ENCODE measurements around the gene SH3GL1. TPM values are rescaled to one million over a fixed set of nuclear protein-coding genes. Genes with fewer than 3 reads are reported as not detected.

The SH3GL1 gene
- total and polyA plus RNA-seq, 2 donors = 18.6 to 88.3 TPM

DNA sequence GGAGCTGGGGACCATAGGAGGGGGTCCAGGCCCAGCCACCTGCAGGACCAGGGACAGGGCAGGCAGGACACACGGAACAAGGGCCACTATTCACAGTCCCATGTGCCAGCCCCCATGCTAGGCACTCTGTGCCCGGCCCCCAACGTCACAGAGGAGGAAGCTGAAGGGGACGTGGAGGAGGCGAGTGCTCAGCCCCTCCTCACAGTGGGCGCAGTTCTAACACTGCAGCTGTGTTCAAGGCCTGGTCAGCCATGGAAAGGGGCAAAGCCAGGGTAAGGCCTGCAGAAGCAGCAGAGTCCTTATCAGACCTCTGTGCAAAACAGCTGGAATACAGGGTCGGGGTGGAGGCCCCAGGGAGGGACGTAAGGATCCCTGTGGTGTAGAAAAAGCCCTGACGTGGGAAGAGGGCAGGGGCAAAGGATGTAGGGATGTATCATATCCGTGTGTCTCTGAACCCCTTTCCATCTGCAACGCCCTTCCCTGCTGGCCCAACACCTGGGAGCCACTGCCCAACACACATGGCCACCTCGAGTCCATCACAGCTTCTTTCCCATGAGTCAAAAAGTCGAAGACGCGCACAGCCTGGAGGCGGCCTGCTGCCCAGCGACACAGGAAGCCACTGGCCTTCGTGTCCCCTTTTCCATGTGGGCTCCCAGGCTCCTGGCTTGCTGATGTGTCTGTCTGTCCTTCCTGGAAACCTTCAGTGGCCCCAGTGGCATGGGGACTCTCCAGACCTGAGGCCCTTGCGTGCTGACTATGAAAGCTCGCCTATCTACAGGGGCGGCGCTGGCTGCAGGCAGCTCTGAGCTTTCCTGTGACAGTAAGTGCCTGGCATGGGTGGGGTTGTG, 28.0 kb downstream of the SH3GL1 start:
- DNase-seq (ENCODE audit: extremely low spot score) = no peak
- Histone ChIP-seq H3K4me1 (ENCODE audit: insufficient read depth) (peaks cover 5% of the 10 kb centered on the region), H3K27ac (ENCODE audit: low read depth) (no peak overlapping the region), H3K4me3 (ENCODE audit: low read depth, low read length) (no peak overlapping the region), H3K36me3 (ENCODE audit: insufficient read depth) (no peaks in the 10 kb centered on the region)
- 86% methylated on average over 22 of the region's 22 CpGs for WGBS

DNA sequence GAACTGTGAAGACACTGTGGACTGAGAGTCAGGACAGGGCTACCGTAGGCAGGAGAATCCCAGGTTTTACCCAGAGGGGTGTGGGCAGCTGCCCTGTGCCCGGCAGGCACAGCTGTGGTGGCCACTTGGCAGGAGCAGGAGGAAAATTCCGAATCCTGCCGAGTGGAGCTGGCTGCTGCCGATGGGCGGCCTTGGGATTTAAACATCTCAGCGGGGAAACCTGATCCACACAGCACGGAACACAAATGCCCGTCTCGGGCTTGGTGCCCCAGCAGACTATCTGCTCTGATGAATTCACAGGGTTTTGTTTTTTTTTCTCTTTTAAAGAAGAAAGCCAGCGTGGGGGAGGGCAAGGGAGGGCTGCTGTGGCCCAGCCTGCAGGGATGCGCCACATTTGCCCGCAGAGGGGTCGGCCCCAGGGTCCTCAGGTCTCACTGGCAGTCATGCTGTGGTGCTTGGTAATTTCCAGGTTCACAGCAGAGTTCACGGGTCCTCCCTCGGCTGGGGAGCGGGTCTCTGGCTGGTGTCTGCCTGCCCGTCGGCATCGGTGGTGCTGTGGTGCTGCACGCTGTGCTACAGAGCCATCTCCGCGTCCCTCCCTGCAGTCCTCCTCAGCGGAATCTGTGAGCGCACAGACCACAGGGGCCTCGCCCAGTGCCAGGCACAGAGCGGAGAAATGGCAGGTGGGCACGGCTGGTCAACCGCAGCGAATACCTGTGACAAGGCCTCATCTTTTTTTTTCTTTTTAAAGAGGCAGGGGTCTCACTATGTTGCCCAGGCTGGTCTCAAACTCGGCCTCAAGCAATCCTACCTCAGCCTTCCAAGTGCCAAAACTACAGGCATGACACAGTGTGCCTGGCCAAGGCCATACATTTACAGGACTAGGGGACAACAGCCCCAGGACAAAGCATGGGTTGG, 28.8 kb downstream of the SH3GL1 start:
- Histone ChIP-seq H3K4me3 (ENCODE audit: low read depth, low read length) (no peak overlapping the region), H3K27ac (ENCODE audit: low read depth) (no peak overlapping the region), H3K4me1 (ENCODE audit: insufficient read depth) (peaks cover 5% of the 10 kb centered on the region), H3K36me3 (ENCODE audit: insufficient read depth) (no peaks in the 10 kb centered on the region)
- 91% methylated on average over 31 of the region's 31 CpGs for WGBS
- no peak for DNase-seq (ENCODE audit: extremely low spot score)

- Histone ChIP-seq H3K4me3 (ENCODE audit: low read depth, low read length) (no peak overlapping the region), H3K27ac (ENCODE audit: low read depth) (no peak overlapping the region), H3K4me1 (ENCODE audit: insufficient read depth) (peaks cover 5% of the 10 kb centered on the region), H3K36me3 (ENCODE audit: insufficient read depth) (no peaks in the 10 kb centered on the region)
- 92% methylated on average over 15 of the region's 15 CpGs for WGBS
- DNase-seq (ENCODE audit: extremely low spot score) = no peak
These were observed 29.8 kb downstream of the SH3GL1 start for GRCh38 chr19:4370418-4371041.

GRCh38 chr19:4369888-4370260, 30.5 kb downstream of the SH3GL1 start:
- 39% methylated on average over 21 of the region's 21 CpGs for WGBS
- Histone ChIP-seq H3K4me3 (ENCODE audit: low read depth, low read length) (no peak overlapping the region), H3K27ac (ENCODE audit: low read depth) (peak overlapping the region; percentile 65), H3K4me1 (ENCODE audit: insufficient read depth) (peaks cover 5% of the 10 kb centered on the region), H3K36me3 (ENCODE audit: insufficient read depth) (no peaks in the 10 kb centered on the region)
- no peak for DNase-seq (ENCODE audit: extremely low spot score)

DNA sequence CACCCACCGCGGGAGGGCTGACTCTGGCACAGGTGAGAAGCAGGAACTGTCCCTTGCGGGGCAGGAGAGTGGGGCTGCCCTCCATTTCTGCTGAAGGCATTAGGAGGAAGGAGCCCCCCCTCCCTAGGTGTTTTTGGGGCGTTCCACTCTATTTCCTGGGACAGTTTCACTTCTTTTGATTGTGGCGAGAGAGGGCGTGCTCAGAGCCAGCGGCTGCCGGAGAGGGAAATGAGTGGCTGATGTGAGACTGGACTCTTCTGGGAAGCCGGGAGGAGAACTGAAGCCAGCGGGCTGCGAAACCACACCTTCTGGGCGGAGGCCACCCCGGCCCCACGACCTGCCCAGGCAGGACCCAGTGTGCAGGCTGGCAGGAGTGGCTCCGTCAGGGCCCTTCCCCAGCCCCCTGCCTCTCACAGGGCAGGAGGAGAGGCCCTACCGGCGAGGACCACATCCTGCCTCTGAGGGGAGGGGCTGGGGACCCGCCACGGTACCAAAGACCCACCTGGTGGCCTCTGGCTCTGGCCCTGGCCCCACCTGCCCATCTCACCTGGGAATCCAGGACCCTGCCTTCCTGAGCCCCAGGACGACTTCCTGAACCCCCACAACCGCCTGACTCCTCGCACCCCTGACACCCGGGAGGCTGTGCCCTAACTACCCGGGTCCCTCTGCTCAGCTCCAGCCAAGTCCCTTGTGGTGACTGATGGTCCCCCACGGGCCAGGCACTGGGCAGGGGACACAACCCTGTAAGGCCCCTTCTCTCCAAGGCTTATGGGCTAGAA, 31.0 kb downstream of the SH3GL1 start:
- no peak for DNase-seq (ENCODE audit: extremely low spot score)
- peaks cover 2% of the 10 kb centered on the region for H3K4me1 ChIP-seq (ENCODE audit: insufficient read depth)

DNA sequence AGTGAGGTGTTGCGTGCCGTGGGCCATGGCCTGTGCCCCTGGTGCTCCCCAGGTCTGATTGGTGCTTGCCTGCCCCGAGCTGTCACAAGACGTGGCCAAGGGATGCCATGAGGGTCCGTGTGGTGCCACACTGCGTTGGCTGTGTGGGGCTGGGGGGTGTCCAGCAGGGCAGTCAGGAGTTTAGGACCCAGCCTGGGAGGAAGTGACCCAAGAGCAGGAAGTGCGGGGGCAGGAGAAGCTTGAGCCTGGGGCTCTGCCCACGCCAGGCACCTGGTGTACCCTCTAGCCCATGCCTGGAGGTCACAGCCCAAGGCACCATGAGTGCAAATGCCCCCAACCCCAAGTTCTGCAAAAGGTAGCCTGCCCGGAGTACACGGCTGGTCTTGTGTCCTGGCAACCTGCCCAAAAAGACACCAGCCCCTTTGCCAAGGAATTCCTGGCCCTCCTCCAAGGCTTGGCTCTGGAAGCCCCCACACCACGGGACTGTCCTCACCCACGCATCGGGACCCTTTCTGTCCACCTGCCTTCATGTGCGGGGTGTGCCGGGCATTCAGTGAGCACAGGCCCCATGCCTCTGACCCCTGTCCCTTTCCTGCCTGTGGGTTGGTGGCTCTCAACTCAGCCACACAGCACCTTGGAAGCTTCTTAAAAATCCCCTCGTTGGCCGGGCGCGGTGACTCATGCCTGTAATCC, 32.1 kb downstream of the SH3GL1 start:
- Histone ChIP-seq H3K4me3 (ENCODE audit: low read depth, low read length) (no peak overlapping the region), H3K36me3 (ENCODE audit: insufficient read depth) (no peaks in the 10 kb centered on the region), H3K27ac (ENCODE audit: low read depth) (no peak overlapping the region), H3K4me1 (ENCODE audit: insufficient read depth) (no peaks in the 10 kb centered on the region)
- WGBS = 42% methylated on average over 19 of the region's 19 CpGs
- no peak for DNase-seq (ENCODE audit: extremely low spot score)

More for the DNA sequence above, 31.0 kb downstream of the SH3GL1 start:
- Histone ChIP-seq H3K36me3 (ENCODE audit: insufficient read depth) (no peaks in the 10 kb centered on the region), H3K27ac (ENCODE audit: low read depth) (peak overlapping the region; percentile 65), H3K4me3 (ENCODE audit: low read depth, low read length) (no peak overlapping the region)
- 49% methylated on average over 25 of the region's 25 CpGs for WGBS

GRCh38 chr19:4367781-4368127, 32.6 kb downstream of the SH3GL1 start:
- Histone ChIP-seq H3K36me3 (ENCODE audit: insufficient read depth) (no peaks in the 10 kb centered on the region), H3K4me1 (ENCODE audit: insufficient read depth) (no peaks in the 10 kb centered on the region), H3K27ac (ENCODE audit: low read depth) (no peak overlapping the region), H3K4me3 (ENCODE audit: low read depth, low read length) (no peak overlapping the region)
- no peak for DNase-seq (ENCODE audit: extremely low spot score)
- 81% methylated on average over 13 of the region's 13 CpGs for WGBS

- no peaks in the 10 kb centered on the region for H3K4me1 ChIP-seq (ENCODE audit: insufficient read depth)
- no peak for DNase-seq (ENCODE audit: extremely low spot score)
- no peak overlapping the region for H3K4me3 ChIP-seq (ENCODE audit: low read depth, low read length)
- no peak overlapping the region for H3K27ac ChIP-seq (ENCODE audit: low read depth)
- no peaks in the 10 kb centered on the region for H3K36me3 ChIP-seq (ENCODE audit: insufficient read depth)
- 87% methylated on average over 10 of the region's 10 CpGs for WGBS
These were observed 33.0 kb downstream of the SH3GL1 start for GRCh38 chr19:4367336-4367723.

DNA sequence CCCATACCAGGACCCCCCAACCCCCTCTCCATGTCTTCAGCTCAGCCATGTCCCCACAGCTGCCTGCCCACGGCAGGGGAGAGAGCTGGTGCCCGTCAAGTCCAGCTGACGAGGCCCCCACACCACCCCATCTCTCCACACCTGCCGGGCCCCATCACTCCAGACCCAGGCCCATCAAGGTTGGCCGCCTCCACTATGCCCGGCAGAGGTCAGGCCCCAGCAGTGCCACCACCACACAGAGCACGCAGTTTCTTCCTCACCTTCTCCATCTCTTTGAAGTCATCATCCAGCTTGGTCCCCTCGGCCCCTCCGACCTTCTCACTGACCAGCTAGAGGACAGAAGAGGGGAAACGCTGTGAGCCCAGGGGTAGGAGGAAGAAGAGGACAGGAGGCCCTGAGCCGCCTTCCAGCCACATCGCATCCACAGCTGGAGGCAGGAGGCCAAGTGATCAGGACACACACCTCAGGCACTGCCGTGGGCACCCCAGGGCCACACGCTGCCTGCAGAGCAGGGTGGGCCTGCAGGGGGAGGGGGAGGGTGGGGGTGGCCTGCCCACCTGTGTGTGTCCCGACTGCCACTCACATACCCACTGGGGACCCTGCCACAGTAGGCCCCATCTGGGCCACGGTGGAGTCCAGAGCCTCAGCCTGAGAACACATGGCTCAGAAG, 33.5 kb downstream of the SH3GL1 start:
- DNase-seq (ENCODE audit: extremely low spot score) = no peak
- Histone ChIP-seq H3K27ac (ENCODE audit: low read depth) (no peak overlapping the region), H3K36me3 (ENCODE audit: insufficient read depth) (no peaks in the 10 kb centered on the region), H3K4me3 (ENCODE audit: low read depth, low read length) (no peak overlapping the region), H3K4me1 (ENCODE audit: insufficient read depth) (no peaks in the 10 kb centered on the region)
- WGBS = 90% methylated on average over 16 of the region's 16 CpGs

- 90% methylated on average over 19 of the region's 19 CpGs for WGBS
These were observed 34.3 kb downstream of the SH3GL1 start for GRCh38 chr19:4365791-4366665.

DNA sequence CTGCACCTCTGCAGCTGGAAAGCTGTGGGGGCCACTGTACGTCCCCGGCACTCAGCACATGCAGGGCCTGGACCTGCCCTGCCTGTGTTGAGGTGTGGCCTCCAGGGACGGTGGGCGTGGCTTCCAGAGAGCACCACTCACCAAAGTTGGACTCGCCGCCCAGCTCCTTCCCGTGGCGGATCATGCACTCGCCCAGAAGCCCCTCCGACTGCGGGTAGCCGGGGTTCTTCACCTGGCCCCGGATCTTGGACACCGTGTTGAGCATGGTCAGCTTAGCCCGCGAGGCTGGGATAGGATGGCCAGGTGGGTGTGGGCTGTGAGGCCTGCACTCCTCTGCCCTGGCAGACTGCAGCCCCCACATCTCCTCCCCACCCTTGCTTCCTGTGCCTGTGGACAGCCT, 35.0 kb downstream of the SH3GL1 start:
- no peak overlapping the region for H3K27ac ChIP-seq (ENCODE audit: low read depth)
- H3K4me1 ChIP-seq (ENCODE audit: insufficient read depth) = no peaks in the 10 kb centered on the region
- no peak overlapping the region for H3K4me3 ChIP-seq (ENCODE audit: low read depth, low read length)
- peaks cover 3% of the 10 kb centered on the region for H3K36me3 ChIP-seq (ENCODE audit: insufficient read depth)
- WGBS = 87% methylated on average over 16 of the region's 16 CpGs
- no peak for DNase-seq (ENCODE audit: extremely low spot score)

More at GRCh38 chr19:4365791-4366665, 34.3 kb downstream of the SH3GL1 start:
- no peak for DNase-seq (ENCODE audit: extremely low spot score)
- Histone ChIP-seq H3K36me3 (ENCODE audit: insufficient read depth) (peaks cover 3% of the 10 kb centered on the region), H3K4me1 (ENCODE audit: insufficient read depth) (no peaks in the 10 kb centered on the region), H3K4me3 (ENCODE audit: low read depth, low read length) (no peak overlapping the region), H3K27ac (ENCODE audit: low read depth) (no peak overlapping the region)
